ENCODE results near the gene GPR65.

GPR65 gene

GRCh38 chr14:88040146-88040545 is 35.2 kb downstream of the GPR65 start:
- peak; percentile 8 to 50 for DNase-seq

DNA sequence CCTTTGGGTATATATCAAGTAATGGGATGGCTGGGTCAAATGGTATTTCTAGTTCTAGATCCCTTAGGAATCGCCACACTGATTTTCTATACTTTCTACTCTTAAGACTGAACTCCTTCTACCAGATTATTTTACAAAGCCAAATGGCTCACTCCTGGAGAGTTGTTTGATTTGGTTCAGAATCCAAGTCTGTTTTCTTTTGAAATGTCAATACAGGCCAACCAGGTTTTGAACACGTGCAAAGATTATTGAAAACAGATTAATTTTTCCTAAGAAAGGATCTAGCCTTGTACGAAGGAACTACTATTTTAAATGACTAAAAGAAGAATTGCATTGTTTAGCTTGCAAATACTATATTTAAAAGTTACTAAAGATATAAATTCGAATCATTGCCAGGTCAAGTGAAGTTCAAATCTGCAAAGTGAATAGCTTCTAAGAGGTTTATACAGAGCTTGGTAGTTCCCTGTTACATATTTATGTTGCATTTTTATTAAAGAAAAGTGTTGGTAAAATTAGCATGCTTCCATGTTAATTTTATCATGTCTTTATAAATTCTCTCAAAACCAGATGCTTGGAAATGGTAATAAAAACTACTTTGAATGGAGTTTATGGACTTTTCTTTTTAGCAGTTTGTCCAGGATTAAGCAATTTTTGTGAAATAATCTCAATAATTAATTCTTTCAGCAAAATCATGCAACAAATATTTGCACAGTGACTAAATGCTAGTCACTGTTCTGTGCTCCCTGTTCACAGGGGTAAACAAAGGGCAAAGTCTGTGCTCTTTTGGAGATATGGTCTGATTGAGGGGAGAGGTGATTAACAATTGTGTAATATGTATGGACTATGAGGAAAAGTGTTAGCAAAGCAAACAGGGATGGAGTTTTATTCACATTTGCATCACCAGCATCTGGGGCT is 38.9 kb downstream of the GPR65 start:
- DNase-seq: no peak

GRCh38 chr14:88044444-88044758 is 39.5 kb downstream of the GPR65 start:
- DNase-seq: no peak

GRCh38 chr14:88044776-88045446 is 40.0 kb downstream of the GPR65 start:
- no peak for DNase-seq

DNA sequence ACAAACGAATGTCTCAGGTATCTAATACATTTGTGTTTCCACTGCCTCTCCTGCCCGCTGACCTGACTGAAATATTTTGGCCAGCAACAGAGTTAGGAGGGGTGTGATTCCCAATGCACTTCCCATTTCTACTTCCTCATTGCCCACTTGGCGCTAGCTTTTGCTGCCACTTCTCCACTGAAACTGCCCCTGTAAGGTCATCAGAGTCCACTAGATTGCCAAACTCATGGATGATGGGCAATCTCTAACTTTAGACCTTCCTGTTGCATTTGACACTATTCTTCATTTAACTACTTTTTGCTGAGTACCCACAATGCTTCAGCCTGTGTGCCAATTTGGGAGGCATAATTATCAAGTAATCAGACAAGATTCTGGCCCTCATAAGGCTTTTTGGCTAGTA is 40.8 kb downstream of the GPR65 start:
- no peak for DNase-seq

- DNase-seq: no peak
Observed at GRCh38 chr14:88048351-88048750, 43.4 kb downstream of the GPR65 start.

DNA sequence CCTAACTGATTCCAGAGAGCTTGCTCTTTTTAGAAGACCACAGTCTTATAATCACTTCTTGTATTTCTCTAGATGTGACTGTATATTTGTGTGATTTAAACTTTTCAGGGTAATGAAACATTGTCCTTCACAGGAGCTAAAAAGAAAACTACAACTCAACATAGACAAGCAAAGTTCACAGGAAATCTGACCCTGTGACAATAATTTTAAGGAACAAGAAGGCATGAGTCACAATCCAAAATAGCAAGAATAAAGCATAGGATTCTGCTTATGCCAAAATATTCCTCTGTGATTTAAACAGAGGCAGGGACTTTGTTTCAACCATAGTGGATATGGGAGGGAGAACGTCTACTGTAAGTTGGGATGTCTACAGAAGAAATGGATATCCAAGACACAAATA is 44.3 kb downstream of the GPR65 start:
- DNase-seq: no peak

DNA sequence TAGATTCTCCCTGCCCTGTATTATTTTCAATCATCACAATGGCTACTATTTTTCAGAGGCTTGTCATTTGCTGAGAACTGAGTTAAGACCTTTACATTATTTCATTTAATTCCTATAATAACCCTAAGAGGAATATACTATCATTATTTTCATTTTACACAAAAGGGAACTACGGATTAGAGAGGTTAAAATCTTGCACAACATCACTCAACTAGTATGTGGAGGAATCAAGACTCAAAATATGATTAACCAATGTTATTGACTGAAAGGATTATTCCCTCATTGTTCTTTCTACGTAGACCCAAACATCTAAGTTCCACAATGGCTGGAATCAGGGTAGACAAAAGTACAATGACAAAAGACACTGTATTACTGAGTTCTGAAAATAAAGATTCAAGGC is 45.0 kb downstream of the GPR65 start:
- DNase-seq: no peak

- DNase-seq: no peak
Observed at GRCh38 chr14:88060576-88060975, 55.6 kb downstream of the GPR65 start.

DNA sequence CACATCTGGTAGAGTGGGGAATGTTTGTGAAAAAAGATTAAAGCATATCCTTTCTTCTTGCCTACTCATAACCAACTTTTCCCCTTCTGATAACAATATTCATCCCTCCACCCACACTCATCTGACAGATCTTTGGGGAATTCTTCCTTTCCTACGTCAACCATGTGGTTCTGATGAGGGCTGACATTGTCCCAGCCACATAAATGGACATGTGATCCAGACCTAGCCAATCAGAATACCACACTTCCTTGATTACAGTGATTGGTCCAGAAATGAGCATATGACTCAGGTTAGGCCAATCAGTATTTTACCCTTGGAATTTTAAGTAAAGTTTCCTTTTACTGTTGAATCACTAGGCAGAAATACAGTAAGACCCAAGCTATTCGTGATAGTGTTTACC is 58.9 kb downstream of the GPR65 start:
- no peak for DNase-seq

All from cerebellar nuclear complex (tissue), 1 donor.